ENCODE data around the gene CIRBP.
A peak's percentile ranks its signal among the peaks of the same experiment; 100 is the strongest.

The CIRBP gene

DNA sequence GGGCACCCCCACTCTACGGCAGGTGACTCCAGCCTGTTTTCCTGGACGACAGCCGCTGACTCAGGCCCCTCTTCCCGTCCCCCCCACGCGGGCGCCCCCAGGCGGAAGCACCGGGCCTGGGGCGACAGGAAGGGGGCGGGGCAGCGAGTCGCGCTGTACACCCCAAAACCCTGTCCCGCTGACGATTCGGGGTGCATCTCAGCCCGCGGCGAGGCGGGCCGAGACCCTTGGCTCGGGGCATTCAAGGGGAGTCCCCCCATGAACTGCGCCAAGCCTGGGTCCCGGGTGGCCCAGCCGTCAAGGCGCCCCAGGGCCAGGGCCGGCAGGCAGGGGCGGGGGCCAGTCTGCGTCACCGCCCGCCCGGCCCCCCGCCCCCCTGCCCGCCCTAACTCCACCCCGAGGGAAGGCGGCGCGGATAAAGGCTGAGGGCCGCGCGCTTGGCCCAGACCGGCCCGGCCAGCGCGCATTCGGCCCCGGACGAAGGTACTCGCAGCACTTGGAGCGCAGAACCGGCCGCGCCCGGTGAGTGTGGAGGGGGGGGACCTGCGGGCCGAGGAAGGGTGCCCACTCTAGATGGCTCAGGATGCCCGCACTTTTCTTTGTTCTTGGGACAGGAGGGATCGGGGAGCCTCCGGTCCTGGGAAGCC is 20.9 kb upstream of the CIRBP start, which contains the start of gene MIDN:
Gene MIDN (plus strand): TSS at position 445 of the 647 bp plus-strand sequence. CDS start 1,714 bp downstream, outside the sequence.
- Mint-ChIP-seq H3K27me3 (no peaks in the 10 kb centered on the region), H3K9me3 (no peaks in the 10 kb centered on the region), H3K27ac (peak within 1 kb of the TSS; percentile 52 to 95), H3K4me3 (peak within 1 kb of the TSS; percentile 78 to 79), H3K4me1 (peaks cover 23% of the 10 kb centered on the region)
- ATAC-seq (peak; percentile 8), DNase-seq (peak; percentile 69 to 75)

GRCh38 chr19:1248786-1249297 is 20.3 kb upstream of the CIRBP start:
- DNase-seq (peak; percentile 85 to 90), ATAC-seq (peak; percentile 8)
- Mint-ChIP-seq H3K9me3 (no peaks in the 10 kb centered on the region), H3K27me3 (no peaks in the 10 kb centered on the region), H3K27ac (peak overlapping the region in 1 of 2 donors; percentile 52), H3K4me3 (peak overlapping the region; percentile 78 to 79), H3K4me1 (peaks cover 23% of the 10 kb centered on the region)

DNA sequence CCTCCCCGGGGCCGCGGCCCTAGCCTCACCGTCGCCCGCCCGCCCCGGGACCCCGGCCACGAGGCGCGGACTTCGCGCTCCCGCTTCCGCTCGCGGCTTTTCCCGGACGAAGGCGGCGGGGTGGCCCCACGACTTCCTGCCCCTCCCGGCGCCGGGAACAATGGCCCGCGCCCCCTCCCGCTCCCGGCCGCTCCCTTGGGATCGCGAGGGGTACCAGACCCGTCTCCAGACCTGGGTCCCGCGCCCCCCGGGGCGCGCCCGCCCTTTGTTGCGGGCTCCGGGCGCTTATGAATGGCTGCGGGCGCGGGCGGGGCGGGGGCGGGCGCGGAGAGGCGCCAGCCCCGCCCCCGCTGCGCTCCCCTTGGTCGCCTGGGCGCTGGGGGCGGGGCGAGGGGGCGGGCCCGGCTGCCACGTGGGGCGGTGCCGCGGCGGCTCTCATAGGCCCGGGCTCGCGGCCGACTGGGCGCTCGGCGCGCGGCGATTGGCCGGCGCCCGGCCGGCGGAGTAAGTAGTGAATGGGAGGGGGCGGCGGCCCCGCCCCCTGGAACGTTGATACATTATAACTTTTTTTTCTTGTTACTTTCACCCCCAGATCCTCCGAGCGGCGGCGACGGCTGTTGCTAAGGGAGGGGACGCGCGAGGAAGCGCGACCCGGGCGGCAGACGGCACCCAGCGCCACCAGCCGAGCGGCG is 19.7 kb upstream of the CIRBP start:
- H3K27me3 Mint-ChIP-seq: no peaks in the 10 kb centered on the region
- no peaks in the 10 kb centered on the region for H3K9me3 Mint-ChIP-seq
- H3K4me3 Mint-ChIP-seq: peak overlapping the region; percentile 76 to 82
- ATAC-seq (peak; percentile 53), DNase-seq (peak; percentile 93 to 94)
- peaks cover 21% of the 10 kb centered on the region for H3K4me1 Mint-ChIP-seq
- H3K27ac Mint-ChIP-seq: peak overlapping the region in 1 of 2 donors; percentile 54

- Mint-ChIP-seq H3K4me1 (peaks cover 21% of the 10 kb centered on the region), H3K4me3 (peak overlapping the region; percentile 76 to 82), H3K9me3 (no peaks in the 10 kb centered on the region), H3K27ac (peak overlapping the region in 1 of 2 donors; percentile 54), H3K27me3 (no peaks in the 10 kb centered on the region)
- DNase-seq (no peak), ATAC-seq (no peak)
Measured at GRCh38 chr19:1249990-1250436, 19.1 kb upstream of the CIRBP start.

DNA sequence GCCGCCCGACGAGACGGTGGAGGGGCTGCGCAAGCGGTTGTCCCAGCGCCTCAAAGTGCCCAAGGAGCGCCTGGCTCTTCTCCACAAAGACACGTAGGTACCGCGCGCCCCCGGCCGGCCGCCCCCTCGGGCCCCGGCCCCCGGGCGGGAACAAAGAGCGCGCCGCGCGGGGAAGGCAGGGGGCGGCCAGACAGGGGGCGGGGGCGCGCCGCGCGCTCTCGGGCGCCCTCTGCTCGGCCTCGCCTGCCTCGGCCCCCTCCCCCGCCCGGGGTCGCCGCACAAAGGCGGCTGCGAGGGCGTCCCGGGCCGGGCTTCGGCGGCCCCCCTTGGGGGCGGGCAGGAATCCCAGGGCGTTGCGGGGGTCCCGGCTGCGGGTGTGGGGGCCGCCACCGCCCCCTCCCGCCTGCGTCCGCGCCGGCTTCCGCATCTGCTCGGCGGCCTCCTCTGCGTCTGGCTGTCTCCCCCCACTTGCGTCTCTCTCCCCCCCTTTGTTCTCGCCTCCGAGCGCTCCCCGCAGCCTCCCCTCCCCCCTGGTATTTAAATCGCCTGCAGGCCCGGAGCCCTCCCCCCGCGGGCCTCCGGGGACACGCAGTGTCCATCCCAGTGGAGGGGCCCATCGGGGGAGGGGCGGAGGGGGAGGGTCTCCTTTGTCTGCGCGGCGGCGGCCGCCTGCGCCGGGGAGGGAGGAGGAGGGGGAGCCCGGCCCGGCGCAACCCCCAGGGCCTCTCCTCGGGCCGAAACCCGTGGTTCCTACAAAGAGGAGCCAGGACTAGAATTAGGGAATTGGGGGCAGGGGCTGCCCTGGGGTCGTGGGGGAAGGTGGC is 18.5 kb upstream of the CIRBP start:
- no peak for ATAC-seq
- Mint-ChIP-seq H3K9me3 (no peaks in the 10 kb centered on the region), H3K27me3 (no peaks in the 10 kb centered on the region), H3K27ac (peak overlapping the region in 1 of 2 donors; percentile 95), H3K4me3 (peak overlapping the region; percentile 95 to 98), H3K4me1 (peaks cover 22% of the 10 kb centered on the region)
- peak; percentile 51 to 66 for DNase-seq

DNA sequence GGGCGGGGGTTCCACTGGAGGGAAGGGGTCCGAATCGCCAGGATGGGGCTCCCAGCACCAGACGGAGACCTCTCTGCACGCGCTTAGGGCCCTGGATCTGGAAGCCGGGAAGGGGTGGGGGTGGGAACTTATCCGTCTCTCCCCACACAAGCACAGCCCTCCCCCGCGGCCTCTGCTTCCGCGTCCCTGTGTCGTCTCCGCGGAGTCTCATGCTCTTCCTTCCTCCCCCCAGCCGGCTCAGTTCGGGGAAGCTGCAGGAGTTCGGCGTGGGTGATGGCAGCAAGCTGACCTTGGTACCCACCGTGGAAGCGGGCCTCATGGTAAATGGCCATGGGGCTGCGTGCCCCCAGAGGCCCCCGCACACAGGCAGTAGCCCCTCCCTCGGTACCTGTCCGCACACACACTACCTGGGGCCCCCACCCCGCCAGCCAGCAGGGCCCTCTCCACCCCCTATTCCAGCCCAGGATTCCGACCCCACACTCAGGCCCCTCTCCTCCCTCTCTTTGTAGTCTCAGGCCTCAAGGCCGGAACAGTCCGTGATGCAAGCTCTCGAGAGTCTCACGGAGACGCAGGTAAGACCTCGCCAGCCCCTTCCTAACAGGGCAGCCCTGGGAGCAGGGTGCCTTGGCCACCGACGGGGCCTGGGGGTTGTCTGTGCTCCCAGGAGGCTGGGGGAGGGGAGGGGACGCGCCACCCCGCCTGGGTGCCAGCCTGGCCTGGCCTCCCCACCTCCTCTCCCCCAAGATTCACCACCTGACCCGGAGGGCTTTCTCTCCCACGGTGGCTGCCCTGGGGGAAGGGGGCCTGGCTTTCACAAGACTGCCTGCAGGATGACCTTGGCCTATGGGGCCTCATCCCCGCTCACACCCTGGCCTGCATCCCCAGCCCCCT is 17.6 kb upstream of the CIRBP start:
- peaks cover 32% of the 10 kb centered on the region for H3K4me1 Mint-ChIP-seq
- DNase-seq: peak; percentile 70 to 76
- no peaks in the 10 kb centered on the region for H3K27me3 Mint-ChIP-seq
- no peaks in the 10 kb centered on the region for H3K9me3 Mint-ChIP-seq
- peak; percentile 3 for ATAC-seq
- H3K27ac Mint-ChIP-seq: peak overlapping the region; percentile 95
- peak overlapping the region; percentile 95 to 98 for H3K4me3 Mint-ChIP-seq

DNA sequence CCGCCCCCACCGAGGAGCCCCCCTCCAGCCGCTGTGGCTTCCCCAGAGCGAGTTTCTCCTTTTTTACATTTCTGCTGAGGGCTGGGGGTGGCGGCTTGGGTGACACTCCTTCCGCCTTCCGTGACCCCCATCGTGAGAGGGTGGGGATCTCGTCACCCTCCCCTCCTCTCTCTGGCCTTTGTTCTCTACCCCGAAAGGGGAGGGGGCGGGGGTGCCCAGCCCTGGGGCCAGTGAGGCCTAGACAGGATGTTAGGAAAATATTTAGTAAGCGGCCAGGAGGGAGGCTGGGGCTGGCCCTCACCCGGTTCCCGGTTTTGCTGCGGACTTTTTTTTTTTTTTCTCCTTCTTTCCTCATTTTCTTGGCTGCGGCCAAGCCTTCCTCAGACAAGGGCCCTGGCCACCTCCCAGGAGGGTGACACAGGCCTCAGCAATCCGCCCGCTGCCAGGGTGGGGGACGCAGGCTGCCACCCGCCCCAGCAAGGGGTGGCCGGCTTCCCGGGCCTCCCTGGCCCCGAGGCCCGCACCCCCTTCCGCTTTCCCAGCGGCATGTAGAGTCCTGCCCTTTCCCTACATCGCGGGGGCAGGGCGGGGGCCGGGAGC is 16.8 kb upstream of the CIRBP start:
- DNase-seq: peak; percentile 77 to 89

GRCh38 chr19:1252821-1253513 is 16.2 kb upstream of the CIRBP start:
- peak; percentile 75 to 87 for DNase-seq
- H3K27me3 Mint-ChIP-seq: no peaks in the 10 kb centered on the region
- H3K27ac Mint-ChIP-seq: peak overlapping the region; percentile 90 to 94
- ATAC-seq: peak; percentile 60
- no peaks in the 10 kb centered on the region for H3K9me3 Mint-ChIP-seq
- H3K4me1 Mint-ChIP-seq: peaks cover 42% of the 10 kb centered on the region
- H3K4me3 Mint-ChIP-seq: peak overlapping the region; percentile 95 to 98

More for the DNA sequence above, 16.8 kb upstream of the CIRBP start:
- no peaks in the 10 kb centered on the region for H3K27me3 Mint-ChIP-seq
- H3K4me1 Mint-ChIP-seq: peaks cover 35% of the 10 kb centered on the region
- H3K9me3 Mint-ChIP-seq: no peaks in the 10 kb centered on the region
- H3K4me3 Mint-ChIP-seq: peak overlapping the region; percentile 95 to 98
- peak overlapping the region; percentile 86 to 94 for H3K27ac Mint-ChIP-seq
- peak; percentile 42 for ATAC-seq

DNA sequence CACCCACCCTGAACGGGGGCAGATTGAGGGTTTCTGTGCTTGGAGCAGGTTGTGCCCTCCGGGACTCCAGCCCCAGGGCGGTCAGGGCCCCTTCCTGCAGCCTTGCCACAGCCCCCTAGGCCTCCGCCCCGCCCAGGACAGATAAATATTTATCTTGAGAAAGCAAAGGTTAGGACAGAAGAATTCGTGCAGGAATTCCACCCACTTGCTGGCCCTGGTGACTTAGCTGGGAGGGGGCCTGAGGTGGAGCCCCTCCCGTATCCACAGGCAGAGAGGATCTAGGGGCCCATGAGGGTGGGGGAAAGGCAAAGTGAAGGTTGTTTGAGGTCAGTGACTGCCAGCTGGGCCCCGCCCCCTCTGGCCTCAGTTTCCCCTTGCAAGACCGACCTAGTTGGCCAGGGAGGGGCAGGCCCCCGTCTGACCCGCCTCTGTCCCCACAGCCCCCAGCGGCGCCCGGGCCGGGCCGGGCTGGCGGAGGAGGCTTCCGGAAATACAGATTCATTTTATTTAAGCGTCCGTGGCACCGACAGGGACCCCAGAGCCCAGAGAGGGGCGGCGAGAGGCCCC is 15.5 kb upstream of the CIRBP start:
- peak overlapping the region; percentile 85 to 90 for H3K27ac Mint-ChIP-seq
- peaks cover 48% of the 10 kb centered on the region for H3K4me1 Mint-ChIP-seq
- ATAC-seq: no peak
- no peaks in the 10 kb centered on the region for H3K9me3 Mint-ChIP-seq
- no peaks in the 10 kb centered on the region for H3K27me3 Mint-ChIP-seq
- peak overlapping the region; percentile 83 to 98 for H3K4me3 Mint-ChIP-seq
- DNase-seq: no peak

GRCh38 chr19:1254081-1254527 is 15.0 kb upstream of the CIRBP start:
- DNase-seq (no peak), ATAC-seq (no peak)
- H3K9me3 Mint-ChIP-seq: no peaks in the 10 kb centered on the region
- no peak overlapping the region for H3K4me3 Mint-ChIP-seq
- H3K27ac Mint-ChIP-seq: no peak overlapping the region
- H3K4me1 Mint-ChIP-seq: peaks cover 53% of the 10 kb centered on the region
- no peaks in the 10 kb centered on the region for H3K27me3 Mint-ChIP-seq

DNA sequence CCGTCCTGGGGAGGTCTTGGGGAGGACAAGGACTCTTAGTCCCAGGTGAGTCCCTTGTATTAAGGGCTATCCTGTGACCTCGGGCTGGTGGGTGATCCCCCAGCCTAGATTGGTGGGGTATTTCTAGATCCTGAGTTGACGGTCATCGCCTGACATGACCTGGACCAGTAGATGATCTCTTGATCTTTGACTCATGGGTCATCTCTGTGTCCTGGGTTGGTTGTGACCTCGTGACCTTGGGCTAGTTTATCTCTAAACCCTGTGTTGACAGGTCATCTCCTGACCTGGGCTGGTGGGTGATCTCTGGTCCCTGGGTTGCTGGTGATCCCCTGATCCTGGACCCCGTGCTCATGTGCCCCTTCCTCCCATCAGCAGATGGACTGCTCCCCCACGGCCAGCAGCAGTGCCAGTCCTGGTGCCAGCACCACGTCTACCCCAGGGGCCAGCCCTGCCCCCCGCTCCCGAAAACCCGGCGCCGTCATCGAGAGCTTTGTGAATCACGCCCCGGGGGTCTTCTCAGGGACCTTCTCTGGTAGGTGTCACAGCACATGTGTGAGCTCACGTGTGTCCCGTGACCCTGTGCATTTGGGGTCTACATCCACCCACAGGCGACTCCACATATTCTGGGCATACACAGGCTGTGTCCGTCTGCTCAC is 14.5 kb upstream of the CIRBP start:
- H3K27ac Mint-ChIP-seq: peak overlapping the region in 1 of 2 donors; percentile 44
- no peaks in the 10 kb centered on the region for H3K9me3 Mint-ChIP-seq
- peaks cover 59% of the 10 kb centered on the region for H3K4me1 Mint-ChIP-seq
- no peaks in the 10 kb centered on the region for H3K27me3 Mint-ChIP-seq
- DNase-seq (no peak), ATAC-seq (no peak)
- peak overlapping the region in 1 of 2 donors; percentile 10 for H3K4me3 Mint-ChIP-seq

DNA sequence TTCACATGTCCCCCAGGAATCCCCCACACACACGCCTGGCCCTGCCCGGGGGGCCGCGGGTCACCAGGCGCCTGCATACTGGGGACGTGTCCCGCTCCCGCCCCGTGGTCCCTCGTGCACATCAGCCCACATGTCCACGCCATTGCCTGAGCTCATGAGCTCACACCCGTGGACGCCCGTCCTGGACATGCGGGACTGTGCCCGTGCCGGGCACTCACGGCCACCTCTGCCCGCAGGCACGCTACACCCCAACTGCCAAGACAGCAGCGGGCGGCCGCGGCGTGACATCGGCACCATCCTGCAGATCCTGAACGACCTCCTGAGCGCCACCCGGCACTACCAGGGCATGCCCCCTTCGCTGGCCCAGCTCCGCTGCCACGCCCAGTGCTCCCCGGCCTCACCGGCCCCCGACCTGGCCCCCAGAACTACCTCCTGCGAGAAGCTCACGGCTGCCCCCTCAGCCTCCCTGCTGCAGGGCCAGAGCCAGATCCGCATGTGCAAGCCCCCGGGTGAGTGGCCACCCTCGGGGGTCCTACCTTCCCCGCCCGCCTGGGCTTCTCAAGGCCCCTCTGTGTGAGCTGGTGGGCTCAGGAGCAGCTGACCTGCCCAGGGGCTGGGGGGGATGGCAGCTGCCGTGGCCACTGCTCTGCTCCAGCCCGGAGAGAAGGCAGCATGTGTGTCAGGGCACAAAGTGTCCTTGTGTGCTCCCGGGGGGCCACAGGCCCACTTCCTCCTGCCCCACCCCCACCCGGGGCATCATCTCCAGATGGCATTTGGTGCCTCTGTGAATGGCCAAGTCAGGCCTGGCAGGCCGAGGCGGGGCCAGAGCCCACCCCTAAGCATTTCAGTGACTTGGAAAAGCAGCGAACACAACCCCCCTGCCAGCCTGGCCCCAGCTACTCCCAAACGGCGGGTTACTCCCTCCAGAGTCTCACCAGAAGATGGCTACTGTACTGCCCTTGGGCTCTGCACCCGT is 13.7 kb upstream of the CIRBP start:
- no peaks in the 10 kb centered on the region for H3K27me3 Mint-ChIP-seq
- ATAC-seq: no peak

More for the DNA sequence above, 13.7 kb upstream of the CIRBP start:
- Mint-ChIP-seq H3K4me3 (no peak overlapping the region), H3K27ac (peak overlapping the region in 1 of 2 donors; percentile 76), H3K9me3 (no peaks in the 10 kb centered on the region), H3K4me1 (peaks cover 63% of the 10 kb centered on the region)
- DNase-seq: no peak
